Natural killer cell (primary cell): Measurements from ENCODE around the gene GZMA. TPM values are rescaled to one million over a fixed set of nuclear protein-coding genes. Genes with fewer than 3 reads are reported as not detected.

Experiments used
- ATAC-seq, 3 donors: fragments of 150-1000 bp in 2 of 3; fragments of 200-7000 bp in 1 of 3; cut with Tn5 transposase; 1 replicate in 1 of 3; 2 replicates in 2 of 3; pipeline ENCODE4 v1.10.0; 2021; ENCODE audit warnings: mild to moderate bottlenecking in 2 of 3, moderate library complexity in 2 of 3
- DNase-seq, 2 donors: peaks; one replicate each; pipeline versions ENCODE4 v3.0.0 to v3.0.0-alpha.2; 2013 to 2021; ENCODE audit warnings: mixed read lengths in 1 of 2
- H3K27ac ChIP-seq: one replicate; pipeline ENCODE4 v1.5.1; 2013; ENCODE audit warnings: mild to moderate bottlenecking, low read length
- H3K27me3 ChIP-seq: one replicate; pipeline ENCODE4 v1.6.1; 2013; ENCODE audit warnings: low read length; ENCODE audit not compliant: control insufficient read depth, insufficient read depth
- H3K36me3 ChIP-seq: one replicate; pipeline ENCODE4 v1.6.1; 2013; ENCODE audit warnings: low read length; ENCODE audit not compliant: control insufficient read depth, insufficient read depth
- H3K4me1 ChIP-seq: one replicate; pipeline ENCODE4 v1.6.1; 2013; ENCODE audit warnings: low read length; ENCODE audit not compliant: control insufficient read depth, insufficient read depth
- H3K4me3 ChIP-seq: one replicate; pipeline ENCODE4 v1.5.1; 2013; ENCODE audit warnings: low read length
- H3K9me3 ChIP-seq: one replicate; pipeline ENCODE4 v1.6.1; 2013; ENCODE audit warnings: low read length; ENCODE audit not compliant: control insufficient read depth, insufficient read depth
- H3K27ac Mint-ChIP-seq, 2 donors: one replicate each; pipeline ENCODE4 v1.8.0; 2022; ENCODE audit warnings: mild to moderate bottlenecking in 2 of 2, mixed read lengths in 2 of 2, moderate library complexity in 1 of 2
- H3K27me3 Mint-ChIP-seq, 2 donors: one replicate each; pipeline ENCODE4 v1.8.0; 2022; ENCODE audit warnings: low read depth in 2 of 2, mixed read lengths in 2 of 2
- H3K36me3 Mint-ChIP-seq: one replicate; pipeline ENCODE4 v1.8.0; 2022; ENCODE audit warnings: mixed read lengths
- H3K4me1 Mint-ChIP-seq, 2 donors: one replicate each; pipeline ENCODE4 v1.8.0; 2022; ENCODE audit warnings: mixed read lengths in 2 of 2
- H3K4me3 Mint-ChIP-seq: one replicate; pipeline ENCODE4 v1.8.0; 2022; ENCODE audit warnings: mild to moderate bottlenecking, moderate library complexity, mixed read lengths
- H3K9me3 Mint-ChIP-seq, 2 donors: one replicate each; pipeline ENCODE4 v1.8.0; 2022; ENCODE audit warnings: mixed read lengths in 2 of 2
- CTCF ChIP-seq: fragments of 200-600 bp; IDR thresholded peaks from one replicate; pipeline ENCODE4 v1.8.0; 2022; ENCODE audit warnings: antibody characterized with exemption
- WGBS: methylation state at CpG from one replicate; pipeline ENCODE4 v1.1.7; 2013; ENCODE audit warnings: missing lambda C conversion rate; ENCODE audit not compliant: insufficient coverage; 5-methylcytosine and 5-hydroxymethylcytosine counted together
- intact Hi-C: fragments of 100-400 bp; cut with micrococcal nuclease; formaldehyde crosslinking; loops from one replicate; pipeline ENCODE4 v1.14.2; 2022
- total RNA-seq, 4 donors: library from RNA; stranded (reverse); fragments of 120-200 nt in 1 of 4; gene quantifications; one replicate each; pipeline versions ENCODE4 v1.2.3 to v1.2.4, GENCODE V29; 2013 to 2022

The GZMA gene
- total RNA-seq, 3 donors from 2014 or later (not counting 1 experiment from before 2014, with no cell fraction given) = 530 to 621 (median 590) TPM

DNA sequence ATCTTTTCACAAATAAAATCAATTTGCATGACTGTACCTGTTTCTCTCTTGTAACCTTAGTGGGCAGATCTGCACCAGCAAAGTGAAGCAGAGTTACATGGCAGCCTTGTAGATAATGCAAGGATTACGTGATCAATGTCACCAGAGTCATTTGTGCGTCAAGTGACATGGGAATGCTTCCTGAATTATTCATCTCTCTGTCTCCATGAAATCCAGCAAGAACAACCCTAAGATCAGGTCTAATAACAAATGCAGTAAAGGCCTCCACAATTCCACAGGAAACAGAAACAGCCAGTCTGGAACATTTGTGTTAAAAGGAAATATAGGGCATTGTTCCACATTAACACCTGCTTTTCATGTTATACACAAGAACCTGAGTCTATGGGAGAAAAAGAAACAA lies 7.8 kb downstream of the GZMA start:
- no peak for ATAC-seq
- Mint-ChIP-seq H3K36me3 (peaks cover 39% of the 10 kb centered on the region), H3K9me3 (no peaks in the 10 kb centered on the region), H3K27ac (peak overlapping the region; percentile 54 to 87), H3K4me1 (peaks cover 59 to 70% of the 10 kb centered on the region in 2 donors), H3K4me3 (no peak overlapping the region), H3K27me3 (no peaks in the 10 kb centered on the region)
- Histone ChIP-seq H3K4me1 (peaks cover 16% of the 10 kb centered on the region), H3K27ac (no peak overlapping the region), H3K9me3 (no peaks in the 10 kb centered on the region), H3K27me3 (no peaks in the 10 kb centered on the region), H3K4me3 (no peak overlapping the region), H3K36me3 (peaks cover 62% of the 10 kb centered on the region)
- intact Hi-C loops = no loop called here
- 100% methylated on average over 2 of the region's 2 CpGs for WGBS
- DNase-seq = no peak
- TF ChIP-seq CTCF = no peak

- no peak for TF ChIP-seq CTCF
- H3K27me3 ChIP-seq = no peaks in the 10 kb centered on the region
- H3K36me3 ChIP-seq = peaks cover 40% of the 10 kb centered on the region
- peaks cover 4% of the 10 kb centered on the region for H3K4me1 ChIP-seq
- H3K4me3 ChIP-seq = no peak overlapping the region
- peaks cover 39 to 48% of the 10 kb centered on the region in 2 donors for H3K4me1 Mint-ChIP-seq
- ATAC-seq (no peak), DNase-seq (no peak)
- intact Hi-C loops = no loop called here
- no peak overlapping the region for H3K27ac ChIP-seq
- H3K27ac Mint-ChIP-seq = peak overlapping the region; percentile 47 to 59
- no peak overlapping the region for H3K4me3 Mint-ChIP-seq
- H3K27me3 Mint-ChIP-seq = no peaks in the 10 kb centered on the region
- H3K9me3 ChIP-seq = no peaks in the 10 kb centered on the region
- H3K9me3 Mint-ChIP-seq = no peaks in the 10 kb centered on the region
- peaks cover 17% of the 10 kb centered on the region for H3K36me3 Mint-ChIP-seq
Measured at GRCh38 chr5:55113327-55113726, 10.9 kb downstream of the GZMA start.

GRCh38 chr5:55114061-55114460 lies 11.6 kb downstream of the GZMA start:
- Mint-ChIP-seq H3K27ac (peak overlapping the region; percentile 47 to 59), H3K27me3 (no peaks in the 10 kb centered on the region), H3K4me1 (peaks cover 32 to 41% of the 10 kb centered on the region in 2 donors), H3K9me3 (no peaks in the 10 kb centered on the region), H3K36me3 (peaks cover 11% of the 10 kb centered on the region), H3K4me3 (no peak overlapping the region)
- Histone ChIP-seq H3K4me3 (no peak overlapping the region), H3K9me3 (no peaks in the 10 kb centered on the region), H3K4me1 (peaks cover 2% of the 10 kb centered on the region), H3K27me3 (no peaks in the 10 kb centered on the region), H3K27ac (no peak overlapping the region), H3K36me3 (peaks cover 33% of the 10 kb centered on the region)
- no peak for TF ChIP-seq CTCF
- ATAC-seq = no peak
- 71% methylated on average over 3 of the region's 3 CpGs for WGBS
- intact Hi-C loops = no loop called here
- DNase-seq = no peak

DNA sequence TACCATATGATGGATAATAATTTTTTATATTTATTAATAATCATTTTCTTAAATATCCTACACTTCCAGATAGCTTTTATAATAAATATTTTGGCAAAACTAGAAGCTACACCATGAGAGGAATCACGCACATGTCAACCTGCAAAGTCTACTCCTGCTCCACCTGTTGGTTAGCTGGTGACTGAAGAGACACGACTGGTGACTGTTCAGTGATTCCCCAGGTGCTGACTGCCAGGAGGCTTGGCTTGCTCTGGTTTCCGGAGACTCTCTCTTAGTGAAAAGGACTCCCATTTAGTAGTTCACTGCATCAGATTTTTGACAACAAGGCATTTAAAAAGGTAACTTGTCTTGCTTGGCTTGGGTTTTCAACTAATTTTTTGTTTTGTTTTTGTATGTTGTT lies 20.9 kb downstream of the GZMA start:
- no peak overlapping the region for H3K4me3 Mint-ChIP-seq
- H3K4me1 Mint-ChIP-seq = no peaks in the 10 kb centered on the region
- no peak overlapping the region for H3K27ac Mint-ChIP-seq
- Histone ChIP-seq H3K27ac (no peak overlapping the region), H3K4me3 (no peak overlapping the region), H3K36me3 (no peaks in the 10 kb centered on the region), H3K4me1 (no peaks in the 10 kb centered on the region), H3K27me3 (no peaks in the 10 kb centered on the region), H3K9me3 (no peaks in the 10 kb centered on the region)
- no peaks in the 10 kb centered on the region for H3K36me3 Mint-ChIP-seq
- no peak for DNase-seq
- intact Hi-C loops = no loop called here
- no peaks in the 10 kb centered on the region for H3K9me3 Mint-ChIP-seq
- H3K27me3 Mint-ChIP-seq = peaks cover 0 to 5% of the 10 kb centered on the region in 2 donors
- no peak for ATAC-seq
- WGBS = 93% methylated on average over 3 of the region's 3 CpGs
- no peak for TF ChIP-seq CTCF
